Muscle of back (tissue), 11 donors: ENCODE data around the gene KRT6B. TPM values are rescaled to one million over a fixed set of nuclear protein-coding genes. Genes with fewer than 3 reads are reported as not detected.
"Not testable (repeated sequence)": the region's sequence is repeated elsewhere in the genome, so short reads cannot be mapped to it uniquely, and the experiment has no call there.

Source experiments
- DNase-seq, 3 donors: peaks; one replicate each; pipeline versions ENCODE4 v3.0.0 to v3.0.0-alpha.2; 2013
- polyA plus RNA-seq, 10 donors: library from polyadenylated mRNA; unstranded; fragments of 120-200 nt; gene quantifications; one replicate each; pipeline ENCODE4 v1.2.1, GENCODE V29; 2013; ENCODE audit not compliant: insufficient read length in 10 of 10

KRT6B gene
- polyA plus RNA-seq, 10 donors, result 0.14 to 3.1 TPM; not detected in 8

DNA sequence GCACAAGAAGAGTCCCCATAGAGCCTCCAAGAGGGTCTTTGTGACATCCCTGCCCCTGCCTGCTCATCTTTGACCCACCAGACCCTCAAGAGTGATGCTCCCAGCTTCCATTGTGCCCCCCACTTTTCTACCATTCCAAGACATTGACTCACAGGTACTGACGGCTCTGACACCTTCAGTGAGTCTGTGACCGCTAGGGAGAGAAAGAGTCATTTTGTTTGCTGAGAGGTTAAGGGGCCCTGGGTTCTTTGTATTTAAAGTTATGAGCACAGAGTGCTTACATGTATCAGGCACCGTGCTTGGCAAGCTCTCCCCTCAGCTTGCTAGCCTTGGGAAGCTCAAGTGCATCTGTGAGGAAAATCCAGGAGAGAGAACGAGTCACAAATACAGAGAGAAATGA, 38.7 kb downstream of the KRT6B start:
- DNase-seq, result no peak

- no peak for DNase-seq
Measured at GRCh38 chr12:52411815-52412214, 40.1 kb downstream of the KRT6B start.

DNA sequence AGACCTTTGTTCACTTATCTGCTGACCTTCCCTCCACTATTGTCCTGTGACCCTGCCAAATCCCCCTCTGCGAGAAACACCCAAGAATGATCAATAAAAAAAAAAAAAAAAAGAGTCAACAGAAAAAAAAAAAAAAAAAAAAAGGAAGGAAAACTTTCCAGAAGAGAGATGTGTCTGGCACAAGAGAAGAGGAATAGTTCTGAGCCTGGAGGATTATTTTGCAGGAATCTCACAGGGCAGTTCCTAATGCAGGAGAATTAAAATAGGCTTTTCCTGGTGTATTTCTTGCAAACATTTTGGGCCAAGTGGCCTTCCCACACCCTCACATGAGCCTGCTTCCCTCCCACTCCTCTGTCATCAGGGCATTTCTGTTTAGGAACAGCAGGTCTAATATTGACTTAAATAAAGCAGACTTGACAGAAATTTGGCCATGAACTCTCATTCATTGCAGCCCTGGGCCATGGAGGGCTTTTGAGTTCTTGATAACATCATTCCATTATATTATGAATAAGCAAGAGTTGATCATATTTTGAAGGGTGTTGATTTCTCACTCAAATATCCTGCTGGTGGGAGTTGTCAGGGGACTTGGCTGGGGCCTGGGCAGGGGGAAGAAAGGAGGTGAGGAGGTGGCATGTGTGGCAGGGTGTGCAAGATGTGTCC, 41.2 kb downstream of the KRT6B start:
- DNase-seq, result not testable (repeated sequence)

- DNase-seq, result no peak
Measured at GRCh38 chr12:52407918-52408317, 44.0 kb downstream of the KRT6B start.

DNA sequence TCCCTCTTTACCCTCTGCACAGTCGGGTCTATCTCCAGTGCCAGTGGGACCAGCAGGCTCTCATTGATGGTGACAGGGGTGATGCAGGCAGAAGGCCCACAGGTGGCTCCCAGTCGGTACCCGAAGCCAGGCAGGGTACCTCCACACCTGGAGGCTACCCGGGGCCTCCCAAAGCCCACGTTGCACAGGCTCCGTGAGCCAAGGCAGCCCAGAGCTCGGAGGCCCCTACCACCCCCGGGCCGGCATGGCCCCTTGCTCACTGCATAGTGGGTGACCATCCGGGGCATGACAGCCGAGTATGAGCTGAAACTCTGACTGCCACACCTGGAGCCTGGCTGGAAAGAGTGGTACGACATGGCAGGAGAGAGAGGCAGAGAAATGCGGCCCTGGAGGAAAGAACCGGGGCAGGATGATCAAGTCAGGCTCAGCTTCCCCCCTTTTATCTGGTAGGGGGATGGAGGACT, 46.0 kb downstream of the KRT6B start, which contains the start of gene KRT82:
Gene KRT82, minus strand, starts transcription at position 414 of the 464 bp plus-strand sequence. Its CDS starts 58 bp downstream, at position 356.
- no peak for DNase-seq

DNA sequence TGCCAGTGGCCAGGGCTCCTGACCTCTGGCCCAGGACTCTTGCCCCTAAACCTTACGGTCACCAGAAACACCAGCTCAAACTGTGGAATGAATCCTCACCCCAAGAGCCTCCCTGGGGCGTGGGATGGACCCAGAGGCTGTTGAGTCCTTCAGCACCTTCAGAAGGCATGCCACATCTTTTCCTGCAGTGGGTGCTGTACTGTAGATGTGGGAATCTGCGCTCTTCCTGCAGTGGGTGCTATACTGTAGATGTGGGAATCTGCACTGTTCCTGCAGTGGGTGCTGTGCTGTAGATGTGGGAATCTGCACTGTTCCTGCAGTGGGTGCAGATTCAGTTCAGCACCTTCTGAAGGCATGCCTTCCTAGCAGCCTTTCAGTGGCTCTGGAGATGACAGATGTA, 47.0 kb downstream of the KRT6B start:
- DNase-seq, result no peak

DNA sequence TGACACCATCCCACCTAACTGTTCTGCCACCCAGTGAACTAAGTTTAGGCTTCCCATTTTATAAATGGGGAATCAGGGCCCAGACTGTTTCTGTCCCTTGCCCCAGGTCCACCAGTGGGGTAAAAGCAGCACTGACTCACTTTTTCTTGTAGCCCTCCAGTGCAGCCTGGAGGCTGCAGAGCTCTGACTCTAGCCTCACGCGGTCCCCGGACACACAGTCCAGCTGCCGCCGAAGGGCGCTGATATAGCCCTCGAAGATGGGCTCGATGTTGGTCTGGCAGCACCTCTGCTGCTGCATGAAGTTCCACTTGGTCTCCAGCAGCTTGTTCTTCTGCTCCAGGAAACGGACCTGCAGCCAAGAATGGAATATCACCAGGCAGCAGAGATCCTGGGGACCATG, 48.4 kb downstream of the KRT6B start:
- no peak for DNase-seq

- DNase-seq, result no peak
Measured at GRCh38 chr12:52402873-52403540, 48.9 kb downstream of the KRT6B start.

DNA sequence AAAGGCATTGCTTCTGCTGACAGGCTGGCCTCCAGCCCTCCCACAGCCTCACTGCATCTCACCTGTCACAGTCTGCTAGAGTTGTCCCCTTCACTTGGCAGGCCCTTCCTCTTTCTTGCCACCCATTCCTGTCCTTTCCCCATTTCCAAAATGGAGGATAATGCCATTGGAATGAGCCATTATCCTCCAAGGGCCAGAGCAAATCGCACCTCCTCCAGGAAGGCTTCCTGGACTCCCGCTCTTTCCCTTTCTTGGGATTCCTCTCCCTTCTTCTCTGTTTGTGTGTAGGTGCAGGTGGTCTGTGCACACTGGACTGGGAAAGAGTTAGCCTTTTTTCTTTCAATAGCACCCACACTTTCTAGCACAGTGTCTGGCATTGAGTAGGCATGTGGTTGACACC, 49.6 kb downstream of the KRT6B start:
- DNase-seq, result no peak

DNA sequence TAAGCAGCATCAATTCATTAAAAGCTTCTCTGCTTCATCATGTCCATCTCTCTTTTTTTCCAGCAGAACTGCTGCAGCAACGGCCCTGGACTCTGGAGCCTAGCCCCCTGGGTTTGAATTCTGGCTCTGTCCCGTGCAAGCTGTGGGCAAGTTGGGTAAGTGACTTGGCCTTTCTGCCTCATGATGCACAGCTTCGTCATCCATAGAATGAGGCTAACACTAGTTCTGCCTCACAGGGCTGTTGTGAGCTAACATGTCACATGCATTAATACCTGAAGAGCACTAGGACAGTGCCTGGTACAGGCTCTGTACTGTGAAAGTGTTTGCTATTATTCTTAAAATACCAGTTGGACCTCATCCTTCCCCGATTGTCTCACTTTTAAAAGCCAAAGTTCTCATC, 50.0 kb downstream of the KRT6B start:
- no peak for DNase-seq

GRCh38 chr12:52401526-52401925, 50.4 kb downstream of the KRT6B start:
- DNase-seq, result no peak

- no peak for DNase-seq
Measured at GRCh38 chr12:52400906-52401305, 51.0 kb downstream of the KRT6B start.

DNA sequence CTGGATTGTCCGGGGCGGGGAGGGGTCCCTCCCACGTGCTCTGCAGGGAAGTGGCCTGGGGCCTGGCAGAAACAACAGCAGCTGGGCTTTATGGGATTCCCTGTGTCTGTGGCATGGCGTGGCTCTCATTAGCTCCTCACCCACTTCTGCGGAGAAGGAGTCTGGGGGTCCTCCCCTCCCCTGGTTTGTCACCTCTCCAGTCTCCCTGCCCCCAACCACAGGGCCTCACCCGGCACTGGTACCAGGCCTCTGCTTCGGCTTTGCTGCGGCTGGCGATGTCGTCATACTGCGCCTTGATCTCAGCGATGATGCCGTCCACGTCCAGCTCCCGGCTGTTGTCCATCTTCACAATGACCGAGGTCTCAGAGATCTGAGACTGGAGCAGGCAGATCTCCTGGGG, 52.2 kb downstream of the KRT6B start:
- DNase-seq, result no peak

DNA sequence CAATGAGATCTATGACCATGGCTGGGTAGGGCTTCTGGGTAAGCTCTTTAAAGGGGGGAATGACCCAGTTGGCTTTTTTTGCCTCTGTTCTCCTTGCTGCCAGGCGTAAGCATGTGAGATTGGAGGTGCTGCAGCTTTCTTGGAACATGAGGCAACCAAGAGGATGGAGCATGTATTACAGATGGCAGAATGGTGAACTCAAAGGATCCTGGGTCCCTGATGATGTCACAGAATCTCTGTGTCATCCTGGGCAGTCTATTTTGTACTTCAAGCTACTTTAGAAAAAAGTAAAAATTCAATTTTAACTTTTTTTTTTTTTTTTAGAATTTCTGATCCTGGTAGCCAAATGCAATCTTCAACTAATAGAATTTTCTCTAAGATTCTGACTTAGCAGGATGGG, 53.8 kb downstream of the KRT6B start:
- DNase-seq, result no peak

- no peak for DNase-seq
Measured at GRCh38 chr12:52396656-52397055, 55.3 kb downstream of the KRT6B start.

Other genes with a start within 250 kb of the KRT6B start
- 1 to 10 TPM in 2 of 10 donors, under 1 TPM in 5, not detected in 3; 0.16 to 4.3 (median 0.65) TPM for gene KRT7, start 218.9 kb downstream of the KRT6B start, polyA plus RNA-seq
- gene KRT86, start 177.5 kb downstream of the KRT6B start, polyA plus RNA-seq, result under 1 TPM in 8 of 10 donors, not detected in 2; 0.15 to 0.52 (median 0.28) TPM
- gene KRT81, start 160.6 kb downstream of the KRT6B start, polyA plus RNA-seq, result under 1 TPM in 4 of 10 donors, not detected in 6; 0.08 to 0.18 (median 0.10) TPM
- gene KRT83, start 130.7 kb downstream of the KRT6B start, polyA plus RNA-seq, result not detected
- 1 to 10 TPM in 1 of 10 donors, not detected in 9; 1.7 TPM for gene KRT85, start 84.7 kb downstream of the KRT6B start, polyA plus RNA-seq
- gene KRT84, start 66.5 kb downstream of the KRT6B start, polyA plus RNA-seq, result not detected
- gene KRT82, start 45.8 kb downstream of the KRT6B start, polyA plus RNA-seq, result not detected
- under 1 TPM in 1 of 10 donors, not detected in 9; 0.25 TPM for gene KRT75, start 17.8 kb downstream of the KRT6B start, polyA plus RNA-seq
- 1 to 10 TPM in 1 of 10 donors, under 1 TPM in 1, not detected in 8; 0.32 to 1.3 TPM for gene KRT6C, start 21.7 kb upstream of the KRT6B start, polyA plus RNA-seq
- gene KRT6A, start 41.1 kb upstream of the KRT6B start, polyA plus RNA-seq, result 10 to 100 TPM in 2 of 10 donors, under 1 TPM in 1, not detected in 7; 0.20 to 38.7 (median 20.8) TPM
- 100 to 1,000 TPM in 2 of 10 donors, 1 to 10 TPM in 3, under 1 TPM in 4, not detected in 1; 0.43 to 538 (median 1.1) TPM for gene KRT5, start 68.2 kb upstream of the KRT6B start, polyA plus RNA-seq
- gene KRT71, start 101.0 kb upstream of the KRT6B start, polyA plus RNA-seq, result not detected
- under 1 TPM in 2 of 10 donors, not detected in 8; 0.08 to 0.12 TPM for gene KRT74, start 121.7 kb upstream of the KRT6B start, polyA plus RNA-seq
- gene KRT72, start 149.3 kb upstream of the KRT6B start, polyA plus RNA-seq, result 1 to 10 TPM in 1 of 10 donors, under 1 TPM in 1, not detected in 8; 0.30 to 1.5 TPM
- gene KRT73, start 166.4 kb upstream of the KRT6B start, polyA plus RNA-seq, result 1 to 10 TPM in 1 of 10 donors, under 1 TPM in 1, not detected in 8; 0.08 to 1.1 TPM
- 1 to 10 TPM in 1 of 10 donors, under 1 TPM in 1, not detected in 8; 0.08 to 1.8 TPM for gene KRT2, start 200.1 kb upstream of the KRT6B start, polyA plus RNA-seq
- 100 to 1,000 TPM in 2 of 10 donors, 1 to 10 TPM in 6, under 1 TPM in 2; 0.47 to 543 (median 2.3) TPM for gene KRT1, start 228.3 kb upstream of the KRT6B start, polyA plus RNA-seq